OCI-LY7 (cell line): ENCODE measurements around the gene OR5AU1. TPM values are rescaled to one million over a fixed set of nuclear protein-coding genes. Genes with fewer than 3 reads are reported as not detected.

Experiments
- small RNA-seq: library from RNA; depleted of rRNA; stranded (forward); fragments of <200 nt; gene quantifications from one replicate; pipeline ENCODE3, GENCODE V24; 2014
- total RNA-seq, 2 experiments: library from RNA; depleted of rRNA in 1 of 2; stranded (reverse); fragments of >200 nt in 1 of 2; shearing (Covaris generic) in 1 of 2; gene quantifications; 2 replicates each; pipeline ENCODE4 v1.2.3, GENCODE V29; 2014 to 2022

OR5AU1 gene
- total RNA-seq, 2 experiments from 2014 or later, result not detected

Small RNAs within 50 kb of the gene (small RNA-seq; reads per million reads assigned to genes)
- not detected for gene RNU6-252P

Other genes with a start within 250 kb of the OR5AU1 start
- not detected in 2 replicates for gene RNASE2, start 200.6 kb downstream of the OR5AU1 start, total RNA-seq (2014; rRNA removed; shearing (Covaris generic))
- gene RNASE2, start 200.6 kb downstream of the OR5AU1 start, total RNA-seq (2022), result not detected in 2 replicates
- gene METTL17, start 166.1 kb downstream of the OR5AU1 start, total RNA-seq (2014; rRNA removed; shearing (Covaris generic)), result 103 and 117 TPM in 2 replicates
- 92.0 and 105 TPM in 2 replicates for gene METTL17, start 166.1 kb downstream of the OR5AU1 start, total RNA-seq (2022)
- 0.28 and 1.2 TPM in 2 replicates for gene SLC39A2, start 156.8 kb downstream of the OR5AU1 start, total RNA-seq (2014; rRNA removed; shearing (Covaris generic))
- 0.23 TPM in 1 of 2 replicates, not detected in the other for gene SLC39A2, start 156.8 kb downstream of the OR5AU1 start, total RNA-seq (2022)
- not detected in 2 replicates for gene NDRG2, start 131.0 kb downstream of the OR5AU1 start, total RNA-seq (2014; rRNA removed; shearing (Covaris generic))
- not detected in 2 replicates for gene NDRG2, start 131.0 kb downstream of the OR5AU1 start, total RNA-seq (2022)
- not detected in 2 replicates for gene TPPP2, start 125.8 kb downstream of the OR5AU1 start, total RNA-seq (2014; rRNA removed; shearing (Covaris generic))
- not detected in 2 replicates for gene TPPP2, start 125.8 kb downstream of the OR5AU1 start, total RNA-seq (2022)
- gene RNASE13, start 121.3 kb downstream of the OR5AU1 start, total RNA-seq (2014; rRNA removed; shearing (Covaris generic)), result not detected in 2 replicates
- gene RNASE13, start 121.3 kb downstream of the OR5AU1 start, total RNA-seq (2022), result not detected in 2 replicates
- not detected in 2 replicates for gene RNASE7, start 113.7 kb downstream of the OR5AU1 start, total RNA-seq (2014; rRNA removed; shearing (Covaris generic))
- not detected in 2 replicates for gene RNASE7, start 113.7 kb downstream of the OR5AU1 start, total RNA-seq (2022)
- gene RNASE8, start 98.2 kb downstream of the OR5AU1 start, total RNA-seq (2014; rRNA removed; shearing (Covaris generic)), result not detected in 2 replicates
- not detected in 2 replicates for gene RNASE8, start 98.2 kb downstream of the OR5AU1 start, total RNA-seq (2022)
- gene ARHGEF40, start 85.8 kb downstream of the OR5AU1 start, total RNA-seq (2014; rRNA removed; shearing (Covaris generic)), result 1.3 and 4.3 TPM in 2 replicates
- 2.0 TPM in 2 replicates for gene ARHGEF40, start 85.8 kb downstream of the OR5AU1 start, total RNA-seq (2022)
- gene ZNF219, start 57.4 kb downstream of the OR5AU1 start, total RNA-seq (2014; rRNA removed; shearing (Covaris generic)), result 5.2 and 9.8 TPM in 2 replicates
- gene ZNF219, start 57.4 kb downstream of the OR5AU1 start, total RNA-seq (2022), result 13.2 and 15.5 TPM in 2 replicates
- 1.2 TPM in 1 of 2 replicates, not detected in the other for gene TMEM253, start 55.0 kb downstream of the OR5AU1 start, total RNA-seq (2014; rRNA removed; shearing (Covaris generic))
- 0.88 and 0.89 TPM in 2 replicates for gene TMEM253, start 55.0 kb downstream of the OR5AU1 start, total RNA-seq (2022)
- gene HNRNPC, start 113.4 kb upstream of the OR5AU1 start, total RNA-seq (2014; rRNA removed; shearing (Covaris generic)), result 887 and 1,000 TPM in 2 replicates
- 897 and 969 TPM in 2 replicates for gene HNRNPC, start 113.4 kb upstream of the OR5AU1 start, total RNA-seq (2022)
- 0.13 TPM in 1 of 2 replicates, not detected in the other for gene RPGRIP1, start 124.0 kb upstream of the OR5AU1 start, total RNA-seq (2014; rRNA removed; shearing (Covaris generic))
- 0.39 and 0.51 TPM in 2 replicates for gene RPGRIP1, start 124.0 kb upstream of the OR5AU1 start, total RNA-seq (2022)
- gene SUPT16H, start 228.0 kb upstream of the OR5AU1 start, total RNA-seq (2014; rRNA removed; shearing (Covaris generic)), result 100 and 106 TPM in 2 replicates
- 146 and 151 TPM in 2 replicates for gene SUPT16H, start 228.0 kb upstream of the OR5AU1 start, total RNA-seq (2022)